GM12873 (cell line): ENCODE data around the gene ANO9.
A peak's percentile ranks its signal among the peaks of the same experiment; 100 is the strongest.

Experiments used
- TF ChIP-seq, protein P1 (sequence below): IDR thresholded peaks from 2 replicates; pipeline ENCODE4 v1.5.1; 2012; ENCODE audit warnings: low read depth, mild to moderate bottlenecking, moderate library complexity, low read length, control low read depth; ENCODE audit not compliant: insufficient read depth; ENCODE audit errors: missing control alignments

Gene ANO9

DNA sequence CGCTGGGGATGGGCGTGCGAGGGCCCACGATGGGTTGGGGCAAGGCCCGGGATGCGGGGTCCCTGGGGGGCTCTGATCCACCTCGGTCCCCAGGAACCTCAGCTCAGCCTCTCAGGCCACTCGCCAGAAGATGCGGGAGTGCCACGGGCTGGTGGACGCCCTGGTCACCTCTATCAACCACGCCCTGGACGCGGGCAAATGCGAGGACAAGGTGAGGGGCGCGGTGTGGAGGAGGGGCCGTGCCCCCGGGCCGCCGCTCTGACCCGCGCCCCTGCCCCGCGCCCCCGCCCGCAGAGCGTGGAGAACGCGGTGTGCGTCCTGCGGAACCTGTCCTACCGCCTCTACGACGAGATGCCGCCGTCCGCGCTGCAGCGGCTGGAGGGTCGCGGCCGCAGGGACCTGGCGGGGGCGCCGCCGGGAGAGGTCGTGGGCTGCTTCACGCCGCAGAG lies 41.5 kb downstream of the ANO9 start:
- TF ChIP-seq, protein P1, sequence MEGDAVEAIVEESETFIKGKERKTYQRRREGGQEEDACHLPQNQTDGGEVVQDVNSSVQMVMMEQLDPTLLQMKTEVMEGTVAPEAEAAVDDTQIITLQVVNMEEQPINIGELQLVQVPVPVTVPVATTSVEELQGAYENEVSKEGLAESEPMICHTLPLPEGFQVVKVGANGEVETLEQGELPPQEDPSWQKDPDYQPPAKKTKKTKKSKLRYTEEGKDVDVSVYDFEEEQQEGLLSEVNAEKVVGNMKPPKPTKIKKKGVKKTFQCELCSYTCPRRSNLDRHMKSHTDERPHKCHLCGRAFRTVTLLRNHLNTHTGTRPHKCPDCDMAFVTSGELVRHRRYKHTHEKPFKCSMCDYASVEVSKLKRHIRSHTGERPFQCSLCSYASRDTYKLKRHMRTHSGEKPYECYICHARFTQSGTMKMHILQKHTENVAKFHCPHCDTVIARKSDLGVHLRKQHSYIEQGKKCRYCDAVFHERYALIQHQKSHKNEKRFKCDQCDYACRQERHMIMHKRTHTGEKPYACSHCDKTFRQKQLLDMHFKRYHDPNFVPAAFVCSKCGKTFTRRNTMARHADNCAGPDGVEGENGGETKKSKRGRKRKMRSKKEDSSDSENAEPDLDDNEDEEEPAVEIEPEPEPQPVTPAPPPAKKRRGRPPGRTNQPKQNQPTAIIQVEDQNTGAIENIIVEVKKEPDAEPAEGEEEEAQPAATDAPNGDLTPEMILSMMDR, result no peak

DNA sequence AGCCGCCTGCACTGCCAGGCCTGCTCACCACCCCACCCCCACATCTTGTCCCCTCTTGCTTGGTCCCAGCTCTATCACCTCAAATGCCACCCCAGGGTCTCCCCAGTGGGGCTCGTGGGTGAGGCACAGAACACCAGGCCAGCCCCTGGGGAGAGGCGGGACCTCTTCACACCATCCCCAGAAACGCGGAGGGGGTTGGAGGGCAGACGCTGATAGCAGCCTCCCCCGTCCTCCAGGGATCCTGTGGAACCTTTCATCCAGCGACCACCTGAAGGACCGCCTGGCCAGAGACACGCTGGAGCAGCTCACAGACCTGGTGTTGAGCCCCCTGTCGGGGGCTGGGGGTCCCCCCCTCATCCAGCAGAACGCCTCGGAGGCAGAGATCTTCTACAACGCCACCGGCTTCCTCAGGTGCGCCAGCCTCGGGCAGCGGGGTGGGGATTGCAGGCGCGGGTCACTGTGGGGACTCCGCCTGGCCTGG lies 42.0 kb downstream of the ANO9 start:
- TF ChIP-seq, protein P1, result no peak

DNA sequence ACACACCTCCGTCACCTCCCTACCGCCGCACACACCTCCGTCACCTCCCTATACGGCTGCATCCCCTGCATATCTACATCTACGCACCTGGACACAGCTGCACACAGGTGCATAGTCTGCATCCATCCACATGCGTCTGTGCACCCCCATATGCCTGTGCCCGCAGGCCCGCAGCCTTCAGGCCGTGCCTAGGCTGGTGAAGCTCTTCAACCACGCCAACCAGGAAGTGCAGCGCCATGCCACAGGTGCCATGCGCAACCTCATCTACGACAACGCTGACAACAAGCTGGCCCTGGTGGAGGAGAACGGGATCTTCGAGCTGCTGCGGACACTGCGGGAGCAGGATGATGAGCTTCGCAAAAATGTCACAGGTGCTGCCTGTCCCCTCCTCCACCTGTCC lies 43.0 kb downstream of the ANO9 start:
- TF ChIP-seq, protein P1, result no peak

DNA sequence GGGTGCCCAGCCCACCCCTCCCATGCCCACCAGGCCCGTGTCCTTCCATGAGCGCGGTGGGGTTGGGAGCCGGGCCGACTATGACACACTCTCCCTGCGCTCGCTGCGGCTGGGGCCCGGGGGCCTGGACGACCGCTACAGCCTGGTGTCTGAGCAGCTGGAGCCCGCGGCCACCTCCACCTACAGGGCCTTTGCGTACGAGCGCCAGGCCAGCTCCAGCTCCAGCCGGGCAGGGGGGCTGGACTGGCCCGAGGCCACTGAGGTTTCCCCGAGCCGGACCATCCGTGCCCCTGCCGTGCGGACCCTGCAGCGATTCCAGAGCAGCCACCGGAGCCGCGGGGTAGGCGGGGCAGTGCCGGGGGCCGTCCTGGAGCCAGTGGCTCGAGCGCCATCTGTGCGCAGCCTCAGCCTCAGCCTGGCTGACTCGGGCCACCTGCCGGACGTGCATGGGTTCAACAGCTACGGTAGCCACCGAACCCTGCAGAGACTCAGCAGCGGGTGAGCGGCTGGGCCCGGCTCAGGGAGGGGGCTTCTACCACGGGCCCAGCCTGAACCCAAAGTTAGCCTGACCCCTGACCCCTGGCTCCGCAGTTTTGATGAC lies 44.8 kb downstream of the ANO9 start:
- TF ChIP-seq, protein P1, result peak; percentile 60

DNA sequence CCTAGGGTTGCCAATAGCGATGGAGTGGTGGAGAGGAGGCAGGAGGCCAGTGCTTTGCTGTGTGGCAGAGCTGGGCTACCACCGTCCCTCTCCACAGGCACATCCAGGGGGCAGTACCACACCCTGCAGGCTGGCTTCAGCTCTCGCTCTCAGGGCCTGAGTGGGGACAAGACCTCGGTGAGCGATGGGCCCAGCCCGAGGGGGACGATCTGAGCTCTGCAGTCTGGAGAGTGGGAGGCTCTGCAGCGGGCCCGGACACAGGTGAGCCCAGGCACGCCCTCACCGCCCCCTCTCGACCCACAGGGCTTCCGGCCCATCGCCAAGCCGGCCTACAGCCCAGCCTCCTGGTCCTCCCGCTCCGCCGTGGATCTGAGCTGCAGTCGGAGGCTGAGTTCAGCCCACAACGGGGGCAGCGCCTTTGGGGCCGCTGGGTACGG lies 45.3 kb downstream of the ANO9 start:
- TF ChIP-seq, protein P1, result peak; percentile 19

DNA sequence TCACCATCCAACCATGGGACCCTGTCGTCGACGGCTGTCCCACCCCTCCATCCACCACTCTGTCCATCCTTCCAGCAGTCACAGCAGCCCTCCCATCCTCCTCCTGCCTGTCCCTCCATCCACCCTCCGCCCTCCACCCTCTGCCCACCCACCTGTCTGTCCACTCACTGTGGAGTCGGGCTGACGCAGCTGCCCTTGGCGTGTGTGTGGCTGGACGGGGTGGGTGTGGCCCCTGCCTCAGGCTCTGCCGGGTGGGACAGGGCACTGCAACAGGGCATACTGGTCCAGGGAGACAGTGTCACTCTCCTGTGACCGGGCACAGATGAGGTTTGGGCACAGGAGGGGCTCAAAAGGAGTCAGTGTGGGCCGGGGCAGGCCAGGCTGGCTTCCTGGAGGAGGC lies 45.9 kb downstream of the ANO9 start:
- TF ChIP-seq, protein P1, result no peak

DNA sequence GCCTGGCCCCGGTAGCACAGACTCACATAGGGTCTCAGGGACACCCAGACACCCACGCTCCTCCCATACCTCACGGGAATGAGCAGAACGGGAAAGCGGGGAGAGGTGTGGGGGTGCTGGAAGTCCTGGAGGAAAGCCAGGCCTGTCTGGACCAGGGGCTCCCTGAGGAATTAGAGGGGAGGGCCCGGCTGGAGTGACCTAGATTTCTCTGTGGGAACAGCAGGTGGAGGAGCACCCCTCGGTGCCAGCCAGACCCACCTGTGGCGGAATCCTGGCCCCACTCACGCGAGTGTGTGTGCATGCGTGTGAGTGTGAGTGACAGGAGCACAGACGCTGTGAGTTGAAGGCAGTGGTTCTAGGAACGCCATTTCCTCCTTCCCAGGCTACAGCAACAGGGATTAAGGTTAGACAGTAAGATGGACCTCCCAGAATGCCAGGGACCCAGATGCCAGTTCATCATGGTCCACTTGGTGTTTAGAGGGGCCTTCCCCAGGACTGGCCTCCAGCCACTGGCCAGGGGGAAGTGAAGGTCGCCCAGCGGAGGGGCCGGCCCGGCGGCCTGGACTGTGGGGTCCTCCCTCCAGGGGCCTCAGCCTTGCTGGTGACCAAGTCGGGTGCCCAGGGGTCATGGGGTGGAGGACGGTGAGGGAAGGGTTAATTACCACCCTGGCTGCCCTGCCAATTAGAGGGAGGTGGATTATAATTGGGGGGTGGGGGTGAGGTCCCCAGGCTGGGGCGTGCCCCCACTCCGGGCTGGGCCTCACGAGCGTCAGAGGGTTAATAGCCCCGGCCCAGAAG lies 46.8 kb downstream of the ANO9 start:
- TF ChIP-seq, protein P1, result no peak
